C4-2B (cell line): ENCODE measurements around the gene ZNF213.

Source experiments
- H3K27ac ChIP-seq: fragments of 450-650 bp; 2 replicates; pipeline ENCODE4 v1.5.1; 2017
- CTCF ChIP-seq: fragments of 450-650 bp; conservative IDR thresholded peaks from 2 replicates; pipeline ENCODE4 v1.5.1; 2017; ENCODE audit warnings: mild to moderate bottlenecking
- ZFX ChIP-seq: fragments of 450-650 bp; IDR thresholded peaks from 2 replicates; pipeline ENCODE4 v1.6.1; 2017

Gene ZNF213

GRCh38 chr16:3134338-3135125, at the start of gene ZNF213:
ZNF213 (plus strand) TSS chr16:3135029; CDS start chr16:3137281, 2,252 bp downstream.
- TF ChIP-seq CTCF (no peak), ZFX (peak; percentile 83)
- H3K27ac ChIP-seq: peak within 1 kb of the TSS; percentile 85

- no peak overlapping the region for H3K27ac ChIP-seq
- TF ChIP-seq CTCF (no peak), ZFX (no peak)
Observed at GRCh38 chr16:3085868-3086595, 48.8 kb upstream of the ZNF213 start.

GRCh38 chr16:3086596-3087242, 48.1 kb upstream of the ZNF213 start:
- no peak overlapping the region for H3K27ac ChIP-seq
- TF ChIP-seq ZFX: no peak
- TF ChIP-seq CTCF: no peak

- TF ChIP-seq ZFX: no peak
- TF ChIP-seq CTCF: no peak; the same call in 1 of the 2 replicates
- H3K27ac ChIP-seq: no peak overlapping the region
Observed at GRCh38 chr16:3087243-3088235, 47.3 kb upstream of the ZNF213 start.

GRCh38 chr16:3088450-3088849, 46.4 kb upstream of the ZNF213 start:
- no peak for TF ChIP-seq ZFX
- no peak for TF ChIP-seq CTCF

GRCh38 chr16:3088925-3089716, 45.7 kb upstream of the ZNF213 start:
- TF ChIP-seq ZFX (no peak), CTCF (0 out of 2 replicates have a peak, but pooled peaks have one; percentile 4)
- no peak overlapping the region for H3K27ac ChIP-seq

More at GRCh38 chr16:3088450-3088849, 46.4 kb upstream of the ZNF213 start:
- H3K27ac ChIP-seq: no peak overlapping the region
